ENCODE measurements around the gene PRG2.

PRG2 gene

GRCh38 chr11:57390535-57390934, at the start of gene PRG2:
TSS of gene PRG2 (minus strand) at chr11:57390650. CDS start at chr11:57389944, 706 bp downstream.
- DNase-seq = no peak

- DNase-seq = no peak
Measured at GRCh38 chr11:57439786-57440185, 49.3 kb upstream of the PRG2 start.

GRCh38 chr11:57438345-57439285, 48.2 kb upstream of the PRG2 start:
- no peak for DNase-seq

DNA sequence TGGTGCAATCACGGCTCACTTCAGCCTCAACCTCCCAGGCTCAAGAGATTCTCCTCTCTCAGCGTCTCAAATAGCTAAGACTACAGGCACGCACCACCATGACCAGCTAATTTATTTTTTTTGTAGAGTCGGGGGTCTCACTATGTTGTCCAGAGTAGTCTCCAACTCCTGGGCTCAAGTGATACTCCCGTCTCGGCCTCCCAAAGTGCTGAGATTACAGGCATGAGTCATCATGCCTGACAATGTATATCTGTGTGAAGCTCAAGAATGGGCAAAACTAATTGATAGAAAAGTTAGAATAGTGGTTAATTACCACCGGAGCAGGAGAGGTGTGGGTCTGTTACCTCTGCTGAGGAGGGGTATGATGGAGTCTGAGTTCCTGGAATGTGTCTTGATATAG, 45.6 kb upstream of the PRG2 start:
- no peak for DNase-seq

GRCh38 chr11:57434640-57435546, 44.4 kb upstream of the PRG2 start:
- peak; percentile 96 for DNase-seq

DNA sequence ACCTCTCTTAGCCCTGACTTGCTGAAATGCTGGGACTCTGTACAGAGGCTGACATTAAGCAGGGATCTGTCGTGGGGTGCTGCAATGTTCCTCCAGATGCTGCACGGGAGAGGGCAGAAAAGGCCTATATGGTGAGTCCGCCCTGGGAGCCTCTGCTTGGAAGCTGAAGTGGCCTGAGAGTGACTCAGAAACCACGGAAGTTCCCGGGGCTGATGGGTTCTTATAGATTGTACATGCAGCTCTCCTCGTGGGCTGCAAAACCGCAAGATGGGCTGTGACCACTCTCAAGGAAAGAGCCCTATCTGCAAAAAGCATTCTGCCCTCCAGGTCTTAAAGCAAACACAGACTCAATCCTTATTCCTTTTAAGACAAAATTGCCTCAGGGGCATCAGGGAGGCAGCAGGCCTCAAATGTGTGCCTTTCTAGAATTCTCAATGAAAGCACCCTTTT, 42.3 kb upstream of the PRG2 start:
- DNase-seq = peak; percentile 80

DNA sequence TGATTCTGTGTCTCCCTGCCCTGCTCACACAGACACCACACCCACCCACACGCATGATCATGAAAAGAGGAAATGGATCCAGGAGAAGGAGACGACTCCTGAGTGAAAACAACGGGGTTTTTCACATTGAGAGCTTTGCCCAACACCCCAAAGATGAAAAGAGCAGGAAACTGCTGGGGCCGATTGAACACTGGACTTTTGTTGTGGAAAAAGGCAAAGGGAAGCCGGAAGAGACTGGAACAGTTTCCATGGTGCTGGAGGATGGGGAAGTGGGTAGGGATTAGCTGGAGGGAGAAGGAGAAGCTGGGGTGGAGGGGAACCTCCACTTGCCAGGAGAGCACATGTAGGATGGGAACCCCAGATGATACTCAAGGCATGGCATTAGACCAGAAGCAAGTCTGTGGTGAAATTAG, 41.7 kb upstream of the PRG2 start:
- no peak for DNase-seq

DNA sequence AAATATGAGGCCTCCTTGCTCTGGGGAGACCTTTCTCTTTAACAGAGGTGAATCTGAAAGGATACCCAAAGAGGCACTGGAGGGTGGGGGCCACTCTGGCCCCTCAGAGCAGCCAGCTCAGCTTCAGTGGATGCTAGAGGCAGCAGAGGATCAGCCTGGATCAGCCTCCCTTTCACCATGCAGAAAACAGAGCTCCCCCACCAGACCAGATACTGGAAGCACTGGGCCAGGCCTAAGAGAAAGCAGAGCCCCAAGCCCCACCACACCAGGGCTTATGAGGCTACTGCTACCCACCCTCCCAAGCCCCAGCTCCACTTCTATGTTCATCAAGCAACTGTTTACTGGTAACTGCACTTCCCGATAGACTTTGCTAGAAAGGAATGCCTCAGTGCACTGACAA, 40.5 kb upstream of the PRG2 start:
- no peak for DNase-seq

- DNase-seq = no peak
Measured at GRCh38 chr11:57429946-57430345, 39.5 kb upstream of the PRG2 start.

- DNase-seq = no peak
Measured at GRCh38 chr11:57428643-57429042, 38.2 kb upstream of the PRG2 start.

GRCh38 chr11:57427727-57428082, 37.3 kb upstream of the PRG2 start:
- peak; percentile 76 for DNase-seq

DNA sequence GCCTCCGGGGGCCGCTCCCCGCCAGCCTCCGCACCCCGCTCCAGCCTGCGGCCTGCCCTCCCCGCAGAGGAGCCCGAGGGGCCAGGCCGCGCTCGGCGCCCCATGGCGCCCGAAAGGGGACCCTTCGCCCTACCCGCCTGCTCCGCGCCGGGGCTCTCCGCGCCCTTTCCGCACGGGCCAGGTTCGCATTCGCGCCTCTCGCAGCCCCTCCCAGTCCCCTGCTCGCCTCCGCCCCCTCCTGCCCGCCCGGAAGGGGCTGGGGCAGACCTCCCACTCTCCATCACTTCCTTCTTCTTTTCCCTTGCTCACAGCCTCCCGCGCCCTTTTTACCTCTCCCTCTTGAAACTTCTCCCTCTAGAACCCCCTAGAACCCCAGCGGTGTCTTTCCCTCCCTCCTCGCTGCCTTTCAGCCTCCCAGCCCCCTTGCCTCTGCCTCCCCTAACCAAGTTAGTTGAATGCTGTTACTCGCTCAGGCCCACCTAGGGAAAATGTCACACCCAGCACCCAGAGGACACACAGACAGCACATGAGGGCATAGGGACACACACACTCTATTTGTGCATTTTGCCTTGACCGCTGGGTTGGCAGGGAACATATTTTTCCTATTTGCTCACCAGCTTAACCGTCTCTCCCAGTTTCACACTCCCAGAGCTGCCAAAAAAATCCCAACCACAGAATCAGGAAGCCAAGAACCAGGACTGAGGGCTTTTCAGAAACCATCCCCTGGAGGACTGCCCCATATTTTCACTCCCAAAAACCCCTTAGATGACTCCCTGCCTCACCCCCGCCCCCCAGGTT, 36.7 kb upstream of the PRG2 start, which contains the start of gene SLC43A3:
Gene SLC43A3 (minus strand): TSS at position 193 of the 798 bp plus-strand sequence. CDS start 949 bp downstream, outside the sequence.
- peak; percentile 92 for DNase-seq

DNA sequence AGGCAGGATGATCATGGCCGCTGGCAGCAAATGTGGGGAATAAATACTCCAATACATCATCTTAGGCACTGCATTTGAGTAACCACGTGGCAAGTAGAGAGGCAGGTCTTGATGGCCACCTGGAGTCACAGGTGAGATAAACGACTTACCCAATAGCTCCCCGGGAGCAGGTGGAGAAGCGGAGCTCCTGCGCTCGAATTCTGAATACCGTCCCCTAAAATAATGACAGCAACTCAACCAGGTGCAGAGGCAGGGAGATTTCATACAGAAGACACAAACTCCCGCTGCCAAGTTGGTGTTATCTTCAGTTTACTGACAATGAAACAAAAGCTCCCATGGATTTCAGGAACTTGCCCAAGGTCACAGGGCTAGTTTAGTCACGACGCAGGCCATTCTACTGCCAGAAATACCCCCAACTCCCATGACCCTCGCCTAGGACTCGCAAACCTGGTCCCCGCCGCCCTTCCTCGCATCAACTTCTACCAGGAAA, 36.0 kb upstream of the PRG2 start:
- no peak for DNase-seq

DNA sequence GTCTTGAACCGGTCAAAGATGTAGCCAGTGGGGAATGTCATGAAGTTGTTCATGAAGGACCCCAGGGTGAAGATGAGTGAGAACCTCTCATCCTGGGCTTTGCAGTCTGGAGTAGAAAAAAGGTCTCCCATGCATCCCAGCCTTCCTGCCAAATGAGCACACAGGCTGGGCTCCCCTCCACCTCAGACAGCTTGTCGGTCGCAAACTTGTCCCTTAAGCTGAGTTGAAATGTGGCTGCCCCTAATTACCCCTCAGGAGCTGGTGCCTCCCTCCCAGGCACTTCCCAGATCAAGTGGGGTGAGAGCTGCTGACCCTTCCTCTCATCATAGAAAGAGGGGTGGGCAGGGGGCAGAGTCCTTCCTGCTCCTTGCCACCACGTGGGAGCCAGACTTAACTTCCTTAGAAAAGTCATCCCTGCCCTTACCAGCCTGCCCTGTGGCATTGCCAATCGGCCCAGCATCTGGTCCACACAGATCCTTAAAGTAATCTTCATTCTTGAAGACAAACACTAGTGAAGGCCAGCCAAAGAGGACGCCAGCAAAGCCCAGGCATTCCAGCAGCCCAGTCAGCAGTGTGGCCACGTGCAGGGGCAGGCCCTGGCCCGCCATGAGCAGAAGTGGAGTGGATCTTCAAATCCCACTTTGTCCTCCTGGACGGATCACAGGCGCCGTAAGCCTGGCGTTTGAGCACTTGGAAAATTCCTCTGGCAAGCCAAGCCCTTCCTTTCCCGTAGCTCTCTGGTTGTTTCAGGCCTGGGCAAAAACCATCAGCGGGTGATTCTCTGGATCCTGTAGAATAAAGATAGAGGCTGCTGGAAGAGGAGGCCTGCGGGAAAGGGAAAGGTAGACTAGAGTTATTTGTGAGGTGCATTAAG, 35.4 kb upstream of the PRG2 start:
- peak; percentile 30 for DNase-seq

- peak; percentile 93 for DNase-seq
Measured at GRCh38 chr11:57424792-57425564, 34.5 kb upstream of the PRG2 start.

GRCh38 chr11:57424137-57424791, 33.8 kb upstream of the PRG2 start:
- DNase-seq = no peak

DNA sequence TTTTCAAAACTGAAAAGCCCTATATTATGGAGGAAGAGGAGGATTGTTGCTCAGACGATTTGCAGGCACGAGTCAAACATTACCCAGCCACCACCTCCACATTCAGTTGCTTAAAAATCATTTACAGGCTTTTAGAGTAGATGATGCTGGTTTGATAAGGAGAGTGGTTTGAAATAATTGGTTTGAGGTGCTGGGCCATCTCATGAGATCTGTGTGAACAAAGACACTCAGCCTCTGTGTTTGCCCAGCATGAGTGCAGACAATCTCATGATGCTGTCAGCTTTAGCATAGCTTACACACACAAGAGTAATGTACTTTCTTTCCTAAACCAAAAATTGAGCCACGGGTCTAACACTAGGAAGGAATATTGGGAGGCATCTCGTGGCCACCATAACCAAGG, 32.2 kb upstream of the PRG2 start:
- no peak for DNase-seq

DNA sequence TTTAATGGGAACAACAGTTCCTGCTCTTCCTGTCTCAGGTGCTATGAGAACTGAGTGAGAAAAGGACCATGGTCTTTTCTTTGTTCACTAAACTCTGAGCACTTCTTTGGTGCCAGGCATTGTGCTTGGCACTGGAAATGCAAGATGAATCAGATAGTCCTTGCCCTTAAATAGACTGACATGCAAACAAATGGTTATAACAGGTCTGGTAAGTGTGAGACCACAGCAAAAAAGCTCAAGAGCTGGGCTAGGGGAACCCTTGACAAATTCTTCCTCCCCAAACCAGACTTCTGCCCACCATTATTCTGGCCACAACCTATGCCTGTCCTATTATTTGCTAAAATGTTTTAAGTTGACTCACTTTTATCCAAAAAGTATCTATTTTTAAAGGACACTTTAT, 31.4 kb upstream of the PRG2 start:
- DNase-seq = no peak

DNA sequence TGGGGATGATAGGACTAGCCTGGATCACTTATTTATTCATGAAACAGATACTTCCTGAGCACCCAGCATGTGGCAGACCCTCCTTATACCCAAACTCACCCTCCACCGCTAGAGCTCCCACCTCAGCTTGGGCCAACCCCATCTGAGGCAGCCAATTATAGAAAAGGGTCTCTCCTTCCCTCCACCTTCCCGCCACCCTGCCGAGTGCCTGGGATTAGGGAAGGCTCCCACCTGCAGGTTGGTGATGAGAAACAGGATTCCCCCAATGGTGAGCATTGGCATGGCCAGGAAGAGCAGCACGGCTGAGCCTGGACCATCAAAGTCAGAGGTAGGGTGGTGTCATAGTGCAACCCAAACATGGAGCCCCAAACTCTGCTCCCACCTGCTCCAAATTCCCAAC, 30.6 kb upstream of the PRG2 start:
- DNase-seq = no peak

DNA sequence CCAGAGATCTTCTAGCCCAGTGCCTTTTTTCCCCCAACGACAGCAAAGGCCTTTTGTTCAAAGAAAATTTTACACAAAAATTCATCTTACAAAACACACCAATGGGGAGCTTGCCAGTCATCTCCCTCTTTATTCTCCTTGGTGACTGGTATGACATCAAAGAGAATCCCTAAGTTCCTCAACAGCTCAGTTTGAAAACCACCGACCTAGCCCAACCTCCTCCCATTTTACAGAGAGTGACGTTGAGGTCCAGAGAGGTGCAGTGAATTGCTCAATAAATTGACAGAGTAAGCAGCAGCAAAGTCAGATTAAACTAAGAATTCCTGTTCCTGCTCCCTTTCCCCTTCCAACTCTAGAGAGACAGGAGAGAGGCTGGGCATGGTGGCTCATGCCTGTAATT, 28.7 kb upstream of the PRG2 start:
- DNase-seq = no peak
